HCT116 (cell line): ENCODE data around the gene SHISA6. TPM values are rescaled to one million over a fixed set of nuclear protein-coding genes. Genes with fewer than 3 reads are reported as not detected.

ENCODE experiments used
- ATAC-seq: fragments of 200-7000 bp; cut with Tn5 transposase; 2 replicates; pipeline ENCODE4 v1.9.1; 2020; ENCODE audit warnings: mild to moderate bottlenecking, moderate library complexity
- BruUV-seq: library from RNA; stranded (reverse); fragments of 400-500 nt; replicated peaks from 2 replicates; lab custom pipeline; 2021; lab: Mats Ljungman, UMichigan
- CTCF ChIA-PET: fragments of 300-600 bp; sonication (Branson Sonifier 250); formaldehyde crosslinking; loops from one replicate; lab custom pipeline; 2021; ENCODE audit warnings: antibody characterized with exemption; lab: Charles Lee
- POLR2A ChIA-PET: fragments of 300-600, 350-600 bp; sonication (Branson Sonifier 250); formaldehyde crosslinking; loops from one replicate; lab custom pipeline; 2021; ENCODE audit warnings: antibody characterized with exemption; lab: Charles Lee
- RAD21 ChIA-PET, 2 experiments: fragments of 300-600 bp; sonication (Branson Sonifier 250); formaldehyde crosslinking; loops; one replicate each; lab custom pipeline; 2023; ENCODE audit warnings: low total read pairs in 2 of 2; ENCODE audit not compliant: uncharacterized antibody in 2 of 2, unreplicated experiment in 2 of 2, low non-redundant PET in 1 of 2; lab: Charles Lee
- DNase-seq: peaks from one replicate; pipeline ENCODE4 v3.0.0-alpha.2; 2010; ENCODE audit warnings: low read depth, low spot score
- H2AFZ ChIP-seq: fragments of 200-600 bp; shearing (Covaris generic), sonication (generic); 2 replicates; pipeline ENCODE4 v1.6.1; 2017; ENCODE audit warnings: low read depth, mixed run types, mixed read lengths, antibody characterized with exemption, low read length; ENCODE audit not compliant: poor library complexity, severe bottlenecking
- H3K27ac ChIP-seq: 2 replicates; pipeline ENCODE4 v1.5.1; 2012; ENCODE audit warnings: low read depth, low read length
- H3K27me3 ChIP-seq: fragments of 200-600 bp; sonication (generic); 2 replicates; pipeline ENCODE4 v1.6.1; 2016; ENCODE audit warnings: mixed run types, low read length, mixed read lengths; ENCODE audit not compliant: insufficient read depth
- H3K36me3 ChIP-seq, 2 experiments: fragments of 200-500 bp in 1 of 2; fragments of 200-600 bp in 1 of 2; sonication (Bioruptor generic) in 1 of 2; sonication (generic) in 1 of 2; 2 replicates each; pipeline versions ENCODE4 v1.5.1 to v1.6.1; 2014 to 2016; ENCODE audit warnings: low read length in 2 of 2, inconsistent platforms in 1 of 2, mixed read lengths in 1 of 2, mixed run types in 1 of 2; ENCODE audit not compliant: insufficient read depth in 2 of 2, control insufficient read depth in 1 of 2
- H3K4me1 ChIP-seq, 2 experiments: fragments of 200-600 bp in 1 of 2; sonication (generic) in 1 of 2; 2 replicates each; pipeline versions ENCODE4 v1.5.1 to v1.6.1; 2012 to 2017; ENCODE audit warnings: low read length in 2 of 2, inconsistent platforms in 1 of 2, mild to moderate bottlenecking in 1 of 2, mixed read lengths in 1 of 2, mixed run types in 1 of 2, moderate library complexity in 1 of 2; ENCODE audit not compliant: insufficient read depth in 2 of 2, control insufficient read depth in 1 of 2
- H3K4me2 ChIP-seq: fragments of 200-600 bp; sonication (generic); 2 replicates; pipeline ENCODE4 v1.6.1; 2017; ENCODE audit warnings: mixed run types, low read length, mixed read lengths
- H3K4me3 ChIP-seq, 2 experiments: fragments of 200-600 bp in 1 of 2; sonication (generic) in 1 of 2; replicated peaks in 1 of 2; 2 replicates each; pipeline ENCODE4 v1.5.1; 2011 to 2016; ENCODE audit warnings: low read length in 2 of 2, control low read depth in 1 of 2, low read depth in 1 of 2, mild to moderate bottlenecking in 1 of 2, mixed read lengths in 1 of 2, mixed run types in 1 of 2
- H3K79me2 ChIP-seq: fragments of 200-600 bp; sonication (generic); 2 replicates; pipeline ENCODE4 v1.6.1; 2017; ENCODE audit warnings: mild to moderate bottlenecking, mixed run types, low read length, moderate library complexity, mixed read lengths; ENCODE audit not compliant: insufficient read depth
- H3K9ac ChIP-seq: fragments of 200-600 bp; sonication (generic); 2 replicates; pipeline ENCODE4 v1.6.1; 2016; ENCODE audit warnings: low read length, mixed read lengths
- H3K9me2 ChIP-seq: fragments of 200-600 bp; sonication (generic), shearing (Covaris generic); 2 replicates; pipeline ENCODE4 v1.6.1; 2017; ENCODE audit warnings: mixed run types, mild to moderate bottlenecking, moderate library complexity; ENCODE audit not compliant: insufficient read depth
- H3K9me3 ChIP-seq, 2 experiments: fragments of 200-500 bp in 1 of 2; fragments of 200-600 bp in 1 of 2; sonication (Bioruptor generic) in 1 of 2; sonication (generic) in 1 of 2; 2 replicates each; pipeline ENCODE4 v1.6.1; 2014 to 2017; ENCODE audit warnings: low read length in 2 of 2, mixed read lengths in 2 of 2, inconsistent platforms in 1 of 2, low read depth in 1 of 2, mild to moderate bottlenecking in 1 of 2, mixed run types in 1 of 2, moderate library complexity in 1 of 2; ENCODE audit not compliant: control insufficient read depth in 1 of 2, insufficient read depth in 1 of 2
- H4K20me1 ChIP-seq: fragments of 200-600 bp; sonication (generic), shearing (Covaris generic); 2 replicates; pipeline ENCODE4 v1.6.1; 2017; ENCODE audit warnings: mixed run types, mild to moderate bottlenecking, moderate library complexity; ENCODE audit not compliant: insufficient read depth
- CBX3 ChIP-seq: IDR thresholded peaks from 2 replicates; pipeline ENCODE4 v1.6.1; 2012; ENCODE audit warnings: low read depth
- CEBPB ChIP-seq: IDR thresholded peaks from 2 replicates; pipeline ENCODE4 v1.6.1; 2012; ENCODE audit warnings: low read depth
- ELF1 ChIP-seq: IDR thresholded peaks from 2 replicates; pipeline ENCODE4 v1.6.1; 2012; ENCODE audit warnings: low read depth, borderline replicate concordance
- EZH2phosphoT487 ChIP-seq: fragments of 200-600 bp; IDR thresholded peaks from 2 replicates; pipeline ENCODE4 v1.6.1; 2018; ENCODE audit warnings: antibody characterized with exemption, borderline replicate concordance
- JUND ChIP-seq: IDR thresholded peaks from 2 replicates; pipeline ENCODE4 v1.6.1; 2012
- RAD21 ChIP-seq: IDR thresholded peaks from 2 replicates; pipeline ENCODE4 v1.6.1; 2012; ENCODE audit warnings: low read depth, mild to moderate bottlenecking
- REST ChIP-seq: IDR thresholded peaks from 2 replicates; pipeline ENCODE4 v1.6.1; 2012; ENCODE audit warnings: low read depth
- SIN3A ChIP-seq: IDR thresholded peaks from 2 replicates; pipeline ENCODE4 v1.6.1; 2012; ENCODE audit warnings: low read depth
- SP1 ChIP-seq: IDR thresholded peaks from 2 replicates; pipeline ENCODE4 v1.6.1; 2012; ENCODE audit warnings: low read depth
- SRF ChIP-seq: IDR thresholded peaks from 2 replicates; pipeline ENCODE4 v1.6.1; 2012; ENCODE audit warnings: low read depth
- YY1 ChIP-seq: IDR thresholded peaks from 2 replicates; pipeline ENCODE4 v1.6.1; 2011; ENCODE audit warnings: low read length, low read depth, moderate library complexity, mild to moderate bottlenecking; ENCODE audit not compliant: insufficient replicate concordance; ENCODE audit errors: extremely low read depth
- ZFX ChIP-seq: fragments of 450-650 bp; IDR thresholded peaks from 2 replicates; pipeline ENCODE4 v1.6.1; 2017
- intact Hi-C: fragments of 100-400 bp; cut with micrococcal nuclease; formaldehyde crosslinking; loops from 2 replicates; pipeline ENCODE4 v1.10.0; 2022
- total RNA-seq: library from RNA; stranded (reverse); gene quantifications from one replicate; pipeline ENCODE4 v1.2.1, GENCODE V29; 2021; ENCODE audit not compliant: unreplicated experiment
- TF ChIP-seq, protein P1 (sequence below): IDR thresholded peaks from 2 replicates; pipeline ENCODE4 v1.6.1; 2011; ENCODE audit warnings: mild to moderate bottlenecking, low read length, moderate library complexity; ENCODE audit not compliant: insufficient replicate concordance; ENCODE audit errors: extremely low read depth
- TF ChIP-seq, protein P2 (sequence below): IDR thresholded peaks from 2 replicates; pipeline ENCODE4 v1.6.1; 2012

Gene SHISA6
- total RNA-seq, 1 experiment from 2014 or later = not detected

DNA sequence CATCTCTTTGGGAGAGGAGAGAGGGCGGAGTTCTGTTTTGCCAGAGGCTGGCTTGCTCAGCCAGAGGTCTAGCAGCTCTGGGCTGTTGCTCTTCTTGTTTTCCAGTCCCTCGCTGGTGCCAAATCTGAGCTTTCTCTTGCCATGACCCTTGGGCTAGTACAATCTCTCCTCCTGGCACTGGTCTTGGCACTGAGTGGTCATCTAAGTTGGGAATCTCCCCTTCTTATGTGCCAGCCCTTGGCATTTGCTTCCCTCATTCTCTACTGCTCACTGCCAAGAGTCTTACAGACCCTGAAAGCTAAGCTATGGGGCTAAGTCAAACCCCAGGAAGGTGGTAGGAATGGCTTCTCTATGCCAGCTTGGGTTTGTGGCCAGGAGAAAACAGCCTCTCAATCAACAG is 148.6 kb downstream of the SHISA6 start:
- no peaks in the 10 kb centered on the region for H3K79me2 ChIP-seq
- H3K27ac ChIP-seq = no peak overlapping the region
- peaks cover 0 to 39% of the 10 kb centered on the region in 2 experiments; a peak in 2 of 4 replicates for H3K9me3 ChIP-seq
- TF ChIP-seq CEBPB = no peak
- TF ChIP-seq ZFX = no peak
- TF ChIP-seq, protein P1, sequence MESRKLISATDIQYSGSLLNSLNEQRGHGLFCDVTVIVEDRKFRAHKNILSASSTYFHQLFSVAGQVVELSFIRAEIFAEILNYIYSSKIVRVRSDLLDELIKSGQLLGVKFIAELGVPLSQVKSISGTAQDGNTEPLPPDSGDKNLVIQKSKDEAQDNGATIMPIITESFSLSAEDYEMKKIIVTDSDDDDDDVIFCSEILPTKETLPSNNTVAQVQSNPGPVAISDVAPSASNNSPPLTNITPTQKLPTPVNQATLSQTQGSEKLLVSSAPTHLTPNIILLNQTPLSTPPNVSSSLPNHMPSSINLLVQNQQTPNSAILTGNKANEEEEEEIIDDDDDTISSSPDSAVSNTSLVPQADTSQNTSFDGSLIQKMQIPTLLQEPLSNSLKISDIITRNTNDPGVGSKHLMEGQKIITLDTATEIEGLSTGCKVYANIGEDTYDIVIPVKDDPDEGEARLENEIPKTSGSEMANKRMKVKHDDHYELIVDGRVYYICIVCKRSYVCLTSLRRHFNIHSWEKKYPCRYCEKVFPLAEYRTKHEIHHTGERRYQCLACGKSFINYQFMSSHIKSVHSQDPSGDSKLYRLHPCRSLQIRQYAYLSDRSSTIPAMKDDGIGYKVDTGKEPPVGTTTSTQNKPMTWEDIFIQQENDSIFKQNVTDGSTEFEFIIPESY = no peak
- no peak for TF ChIP-seq SIN3A
- TF ChIP-seq, protein P2, sequence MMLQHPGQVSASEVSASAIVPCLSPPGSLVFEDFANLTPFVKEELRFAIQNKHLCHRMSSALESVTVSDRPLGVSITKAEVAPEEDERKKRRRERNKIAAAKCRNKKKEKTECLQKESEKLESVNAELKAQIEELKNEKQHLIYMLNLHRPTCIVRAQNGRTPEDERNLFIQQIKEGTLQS = no peak
- no peak for TF ChIP-seq EZH2phosphoT487
- TF ChIP-seq CBX3 = no peak
- no peak for TF ChIP-seq RAD21
- no peak for TF ChIP-seq YY1
- no peak for TF ChIP-seq JUND
- TF ChIP-seq ELF1 = no peak
- no peak for TF ChIP-seq SP1
- TF ChIP-seq SRF = no peak
- TF ChIP-seq REST = no peak
- no peak overlapping the region for H3K4me3 ChIP-seq
- no peak overlapping the region for H3K4me2 ChIP-seq
- H4K20me1 ChIP-seq = no peaks in the 10 kb centered on the region
- H2AFZ ChIP-seq = no peak overlapping the region
- CTCF ChIA-PET = no interaction called here
- H3K36me3 ChIP-seq = no peaks in the 10 kb centered on the region
- no peaks in the 10 kb centered on the region for H3K9me2 ChIP-seq
- no peaks in the 10 kb centered on the region for H3K4me1 ChIP-seq
- no TSS peak for BruUV-seq
- intact Hi-C loops = no loop called here
- RAD21 ChIA-PET = no interaction called here
- POLR2A ChIA-PET = no interaction called here
- no peaks in the 10 kb centered on the region for H3K27me3 ChIP-seq
- no peak overlapping the region for H3K9ac ChIP-seq
- no peak for ATAC-seq
- DNase-seq = no peak
